Endometrial microvascular endothelial cells (primary cell): Measurements from ENCODE around the gene SKI. TPM values are rescaled to one million over a fixed set of nuclear protein-coding genes. Genes with fewer than 3 reads are reported as not detected.
"Not testable (repeated sequence)": the region's sequence is repeated elsewhere in the genome, so short reads cannot be mapped to it uniquely, and the experiment has no call there.

ENCODE experiments used
- in situ Hi-C: cut with HindIII; loops from 2 replicates; pipeline ENCODE4 v1.10.0; 2017; ENCODE audit warnings: low sequenced_read_pairs, low pct_unique_long_range_greater_than_20kb; ENCODE audit errors: inconsistent ontology term
- total RNA-seq: library from RNA; depleted of rRNA; stranded (reverse); fragments of >200 nt; gene quantifications from one replicate; pipeline ENCODE4 v1.2.3, GENCODE V29; 2015; ENCODE audit errors: inconsistent ontology term

SKI gene
- total RNA-seq, 1 donor from 2014 or later, result 26.6 TPM

GRCh38 chr1:2235300-2235998 is 7.3 kb downstream of the SKI start:
- in situ Hi-C loops, result no loop called here

DNA sequence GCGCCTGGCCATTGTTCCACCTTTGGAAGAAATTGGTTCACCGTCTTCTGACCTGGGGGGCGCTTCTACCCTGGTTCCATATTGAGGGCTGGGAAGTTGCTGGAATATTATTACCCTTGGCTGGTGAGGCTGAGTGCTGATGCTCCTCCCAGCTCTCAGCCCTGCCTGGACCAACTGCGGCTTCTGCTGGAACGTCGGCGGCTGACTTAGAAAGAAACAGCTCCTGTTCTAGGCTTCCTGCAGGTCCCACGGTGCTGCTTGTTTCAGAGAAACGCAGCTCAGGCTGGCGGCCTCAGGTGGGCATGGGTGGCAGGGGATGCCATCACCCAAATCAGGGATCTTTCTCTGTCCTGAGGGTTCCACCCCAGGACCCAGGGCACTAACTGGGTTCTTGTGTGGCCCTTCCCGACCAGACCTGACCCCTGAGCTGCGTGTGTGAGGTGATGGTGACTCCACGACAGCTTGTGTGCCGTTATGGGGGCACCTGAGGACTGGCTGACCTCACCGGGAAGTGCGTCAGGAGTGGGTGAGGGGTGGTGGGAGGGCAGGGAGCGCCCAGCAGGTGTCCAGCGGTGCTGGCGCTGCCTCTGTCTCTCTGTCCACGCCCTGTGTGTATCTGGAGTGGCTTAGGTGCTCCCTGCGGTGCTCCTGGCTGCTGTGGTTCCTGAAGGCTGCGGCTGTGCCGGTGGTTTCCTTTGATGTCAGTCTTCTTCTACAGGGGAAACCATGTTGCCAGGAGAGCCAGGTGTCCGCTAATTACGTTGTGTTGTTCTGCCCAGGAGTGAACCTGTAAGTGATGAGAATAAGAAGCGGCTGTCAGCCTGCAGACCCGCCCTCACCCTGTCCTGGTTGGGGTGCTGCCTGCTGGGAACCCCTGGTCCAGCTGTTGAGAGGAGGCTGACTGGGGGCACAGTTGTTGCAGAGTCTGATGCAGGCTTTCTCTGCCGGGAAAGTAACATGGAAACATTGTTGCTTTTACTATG is 8.9 kb downstream of the SKI start:
- in situ Hi-C loops, result no loop called here

DNA sequence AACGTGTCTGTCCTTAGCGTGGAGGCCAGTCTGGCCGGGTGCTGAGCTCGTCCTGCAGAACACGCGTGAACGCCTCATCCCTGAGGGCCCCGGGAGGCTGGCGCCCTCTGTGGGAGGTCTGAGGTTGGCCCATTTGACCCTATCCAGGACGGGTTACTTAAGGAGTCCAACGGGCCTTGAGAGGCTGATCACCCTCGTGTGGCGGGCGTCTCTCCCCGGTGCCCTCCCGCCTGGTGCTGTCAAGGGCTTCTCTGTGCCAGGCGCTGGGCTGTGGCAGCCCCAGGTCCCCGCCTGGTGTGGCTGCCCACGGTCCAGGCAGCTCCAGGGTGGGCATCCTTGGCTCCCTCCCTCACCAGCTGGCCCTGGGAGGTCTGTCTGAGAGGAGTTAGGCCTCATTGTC is 9.7 kb downstream of the SKI start:
- in situ Hi-C loops, result no loop called here

DNA sequence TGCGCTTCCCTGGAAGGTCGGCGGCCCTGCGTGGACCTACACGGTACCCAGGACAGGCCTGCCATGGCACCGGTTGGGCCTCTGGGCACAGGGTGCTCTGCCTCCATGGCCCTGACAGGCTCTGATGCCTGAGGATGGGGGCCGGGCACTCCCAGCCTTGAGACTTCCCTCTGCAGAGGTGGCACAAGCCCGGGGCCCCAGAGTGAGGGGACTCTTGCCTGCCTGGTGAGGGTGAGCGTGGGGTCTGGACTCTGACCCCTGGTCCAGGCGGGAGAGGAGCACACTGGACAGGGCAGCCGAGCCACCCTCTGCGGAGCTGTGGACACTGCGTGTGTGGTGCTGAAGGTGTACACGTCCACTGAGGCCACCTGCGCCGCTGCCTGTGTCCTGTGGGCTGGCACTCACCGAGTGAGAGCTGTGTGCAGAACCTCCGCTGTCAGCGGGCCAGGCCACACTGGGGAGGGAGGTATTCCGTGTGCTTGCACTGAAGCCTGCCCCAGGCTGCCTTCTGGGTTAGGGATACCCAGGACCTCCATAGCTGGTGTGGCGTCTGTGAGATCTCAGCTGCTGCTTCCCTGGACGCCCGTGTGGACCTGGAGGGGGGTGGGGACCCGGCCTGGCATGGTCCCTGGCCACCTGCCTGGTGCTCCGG is 10.4 kb downstream of the SKI start:
- in situ Hi-C loops, result no loop called here

GRCh38 chr1:2239013-2239370 is 10.9 kb downstream of the SKI start:
- in situ Hi-C loops, result no loop called here

GRCh38 chr1:2239384-2239985 is 11.4 kb downstream of the SKI start:
- in situ Hi-C loops, result no loop called here

- in situ Hi-C loops, result no loop called here
Measured at GRCh38 chr1:2240270-2241156, 12.4 kb downstream of the SKI start.

GRCh38 chr1:2241820-2242219 is 13.7 kb downstream of the SKI start:
- in situ Hi-C loops, result no loop called here

DNA sequence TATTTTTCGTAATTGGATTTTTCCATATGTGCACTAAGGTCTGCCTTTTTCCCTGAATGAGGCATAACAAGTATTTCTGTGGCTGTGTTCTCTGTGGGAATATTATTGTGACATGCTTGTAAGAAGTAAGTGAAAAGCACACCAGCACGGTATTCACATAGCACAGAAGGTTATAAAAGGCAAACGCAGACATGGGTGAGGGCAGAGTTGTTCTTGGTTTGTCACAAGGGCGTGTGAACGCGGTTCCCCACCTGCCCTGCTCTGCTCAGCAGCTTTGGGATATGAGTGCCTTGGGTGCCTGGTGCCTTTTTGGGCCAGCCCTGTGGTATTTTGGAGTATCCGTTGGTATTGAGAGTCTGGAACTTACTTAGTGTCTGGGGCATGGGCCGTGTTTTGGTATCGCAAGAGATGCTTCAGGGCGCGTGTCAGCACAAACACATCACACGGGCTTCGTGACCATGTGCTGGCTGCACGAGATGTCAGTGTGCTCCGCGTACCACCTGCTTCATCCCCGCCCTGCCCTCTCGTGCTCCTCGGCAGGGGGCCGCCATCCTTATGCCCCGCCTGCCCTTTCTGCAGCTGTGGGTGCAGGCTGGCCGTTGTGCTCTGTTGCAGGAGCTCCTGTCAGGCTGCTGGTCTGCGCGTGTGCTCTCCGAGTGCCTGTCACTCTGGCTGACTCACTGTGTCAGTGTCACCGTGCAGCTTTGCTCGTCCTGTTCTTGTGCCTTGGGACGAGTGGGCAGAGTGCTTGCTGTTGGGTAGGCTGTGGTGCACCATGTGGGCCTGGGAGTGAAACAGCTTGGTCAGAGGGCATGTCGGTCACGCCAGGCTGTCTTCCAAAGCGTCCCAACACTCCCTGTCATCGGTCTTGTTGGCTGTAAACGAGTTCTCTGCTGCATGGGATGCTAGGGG is 15.0 kb downstream of the SKI start:
- in situ Hi-C loops, result no loop called here

- in situ Hi-C loops, result not testable (repeated sequence)
Measured at GRCh38 chr1:2247045-2247394, 18.9 kb downstream of the SKI start.

DNA sequence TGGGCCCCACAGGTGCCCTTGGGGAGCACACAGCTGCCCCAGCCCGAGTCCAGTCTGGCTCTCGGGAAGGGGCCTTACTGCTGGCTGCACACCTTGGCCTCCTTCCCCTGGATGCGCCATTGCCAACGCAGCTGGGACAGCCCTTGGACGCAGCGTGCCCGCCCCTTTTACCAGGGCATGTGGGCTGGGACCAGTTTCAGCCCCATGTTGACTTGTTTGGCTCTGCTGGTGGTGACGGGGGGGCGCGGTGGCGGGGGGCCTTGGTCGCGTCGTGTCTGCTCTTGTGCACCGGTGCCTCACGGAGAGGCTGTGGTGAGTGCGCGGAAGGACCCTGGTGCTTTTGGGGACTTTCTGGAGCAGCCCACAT is 19.6 kb downstream of the SKI start:
- in situ Hi-C loops, result no loop called here

DNA sequence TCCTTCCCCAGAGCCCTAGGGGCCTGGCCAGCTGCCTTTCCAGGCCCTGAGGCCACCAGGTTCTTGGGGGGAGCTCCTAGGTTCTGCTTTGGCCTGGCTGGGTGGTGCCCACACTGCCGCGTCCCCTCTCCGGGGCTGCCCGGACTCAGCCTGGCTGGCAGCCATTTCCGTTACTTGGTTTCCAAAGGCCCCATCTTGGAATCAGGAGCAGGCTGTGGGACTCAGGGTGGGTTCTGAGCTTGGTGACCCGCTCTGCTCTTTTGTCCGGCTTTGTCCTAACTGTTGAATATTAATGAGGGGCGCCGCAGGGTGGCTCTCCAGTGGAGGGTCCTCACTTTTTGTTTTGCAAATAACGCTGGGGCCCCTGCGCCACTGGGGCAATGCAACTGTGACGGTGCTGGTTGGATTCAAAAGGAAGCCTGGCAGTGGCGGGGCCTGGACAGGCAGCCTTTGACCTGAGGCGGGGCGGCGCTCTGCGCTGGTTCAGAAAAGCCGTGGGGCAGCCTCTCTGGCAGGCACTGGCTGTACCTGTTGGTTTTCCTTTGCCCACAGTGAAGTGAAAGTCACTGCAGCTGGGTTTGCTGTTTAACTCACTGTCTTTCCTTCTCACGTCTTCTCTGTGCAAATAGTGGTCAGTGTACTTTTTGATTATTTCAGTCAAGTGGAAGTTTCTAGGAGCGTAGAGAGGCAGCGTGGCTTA is 20.2 kb downstream of the SKI start:
- in situ Hi-C loops, result no loop called here

GRCh38 chr1:2248854-2249558 is 20.9 kb downstream of the SKI start:
- in situ Hi-C loops, result no loop called here

DNA sequence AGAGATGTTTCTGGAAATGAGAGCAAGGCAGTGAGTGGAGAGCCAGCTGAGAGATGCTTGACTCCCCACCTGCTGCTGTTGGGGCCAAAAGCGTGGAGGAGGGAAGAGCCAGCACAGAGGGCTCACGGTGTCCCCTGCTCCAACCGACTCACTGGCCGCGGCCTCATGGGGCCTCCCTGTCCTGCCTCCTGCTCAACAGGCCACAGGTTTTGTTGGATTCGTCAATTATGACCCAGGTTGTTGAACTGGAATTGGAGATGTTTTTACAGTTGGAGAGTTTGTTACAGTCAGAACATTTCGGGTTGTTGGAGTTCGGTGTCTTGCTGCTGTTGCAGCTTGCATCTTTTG is 21.4 kb downstream of the SKI start:
- in situ Hi-C loops, result no loop called here

GRCh38 chr1:2250721-2251281 is 22.7 kb downstream of the SKI start:
- in situ Hi-C loops, result no loop called here

DNA sequence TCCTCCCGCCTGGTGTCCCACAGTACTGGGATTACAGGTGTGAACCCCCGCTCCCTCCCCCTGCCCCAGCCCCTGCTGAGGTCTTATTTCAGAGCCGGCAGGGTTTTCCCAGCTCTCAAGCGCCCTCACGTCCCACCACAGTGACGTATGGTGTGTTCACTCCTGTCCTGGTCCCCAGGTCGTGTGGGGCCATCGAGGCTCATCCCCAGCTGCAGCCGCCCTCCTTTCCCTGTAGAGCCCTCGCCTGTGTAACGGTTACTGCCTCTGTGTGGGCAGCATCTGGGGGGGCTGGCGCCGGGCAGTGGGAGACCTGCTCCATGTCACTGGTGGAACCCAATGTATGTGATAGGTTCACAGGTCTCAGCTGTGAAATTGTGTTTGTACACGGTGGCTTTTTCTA is 23.2 kb downstream of the SKI start:
- in situ Hi-C loops, result no loop called here
